SIG-M5 (cell line): Measurements from ENCODE around the gene MEFV.
"Not testable (repeated sequence)": the region's sequence is repeated elsewhere in the genome, so short reads cannot be mapped to it uniquely, and the experiment has no call there.

Experiments
- DNase-seq: peaks from one replicate; lab custom pipeline; 2025; lab: John Stamatoyannopoulos, UW

Gene MEFV

GRCh38 chr16:3215601-3216262, 40.7 kb downstream of the MEFV start:
- no peak for DNase-seq

- no peak for DNase-seq
These were observed 41.4 kb downstream of the MEFV start for GRCh38 chr16:3214904-3215600.

GRCh38 chr16:3212567-3212966, 43.9 kb downstream of the MEFV start:
- DNase-seq, result no peak

- DNase-seq, result no peak
These were observed 44.4 kb downstream of the MEFV start for GRCh38 chr16:3212006-3212405.

GRCh38 chr16:3207086-3207953, 49.1 kb downstream of the MEFV start:
- no peak for DNase-seq

- not testable (repeated sequence) for DNase-seq
These were observed 50.5 kb downstream of the MEFV start for GRCh38 chr16:3205939-3206338.

GRCh38 chr16:3202903-3203539, 53.4 kb downstream of the MEFV start:
- DNase-seq, result no peak

- no peak for DNase-seq
These were observed 57.9 kb downstream of the MEFV start for GRCh38 chr16:3198334-3199072.

- not testable (repeated sequence) for DNase-seq
These were observed 58.6 kb downstream of the MEFV start for GRCh38 chr16:3197694-3198333.

GRCh38 chr16:3195975-3196374, 60.5 kb downstream of the MEFV start:
- DNase-seq, result no peak

- no peak for DNase-seq
These were observed 61.6 kb downstream of the MEFV start for GRCh38 chr16:3194792-3195191.

GRCh38 chr16:3193221-3194212, 62.9 kb downstream of the MEFV start:
- no peak for DNase-seq

GRCh38 chr16:3192476-3193019, 63.9 kb downstream of the MEFV start:
- DNase-seq, result no peak
